A549 (cell line): ENCODE results near the gene SMOC1.

ENCODE experiments used
- CTCF ChIP-seq: fragments of >200 bp; sonication (Bioruptor Twin); formaldehyde crosslinking; IDR thresholded peaks from 3 replicates; pipeline ENCODE4 v1.5.1; 2016
- RCOR1 ChIP-seq: fragments of 150-350 bp; IDR thresholded peaks from 2 replicates; pipeline ENCODE4 v1.6.1; 2014; ENCODE audit warnings: antibody characterized with exemption, low read length, low read depth
- ZFP36 ChIP-seq: fragments of 450-650 bp; IDR thresholded peaks from 2 replicates; pipeline ENCODE4 v1.6.1; 2014; ENCODE audit warnings: borderline replicate concordance; ENCODE audit not compliant: partially characterized antibody

- TF ChIP-seq RCOR1 (no peak), CTCF (no peak), ZFP36 (no peak)
These were observed 178.4 kb downstream of the SMOC1 start for GRCh38 chr14:70057519-70058136.
